Activated CD4-positive, alpha-beta T cell treated with anti-CD3 and anti-CD28 coated beads, Interleukin-2, amount 10 ng/mL, durations not matched to agents 24 days and 14 days (primary cell): ENCODE measurements around the gene OR10K2. TPM values are rescaled to one million over a fixed set of nuclear protein-coding genes. Genes with fewer than 3 reads are reported as not detected.
A peak's percentile ranks its signal among the peaks of the same experiment; 100 is the strongest.
"Not testable (repeated sequence)": the region's sequence is repeated elsewhere in the genome, so short reads cannot be mapped to it uniquely, and the experiment has no call there.

Experiments used
- DNase-seq: peaks from one replicate; pipeline ENCODE4 v3.0.0; 2022
- H3K27ac Mint-ChIP-seq: one replicate; pipeline ENCODE4 v1.8.0; 2022; ENCODE audit warnings: mild to moderate bottlenecking, mixed read lengths
- H3K27me3 Mint-ChIP-seq: one replicate; pipeline ENCODE4 v1.8.0; 2022; ENCODE audit warnings: mixed read lengths
- H3K36me3 Mint-ChIP-seq: one replicate; pipeline ENCODE4 v1.8.0; 2022; ENCODE audit warnings: low read depth, mild to moderate bottlenecking, mixed read lengths
- H3K4me1 Mint-ChIP-seq: one replicate; pipeline ENCODE4 v1.8.0; 2021; ENCODE audit warnings: mixed read lengths
- H3K4me3 Mint-ChIP-seq: one replicate; pipeline ENCODE4 v1.8.0; 2022; ENCODE audit warnings: mild to moderate bottlenecking, moderate library complexity, mixed read lengths
- H3K9me3 Mint-ChIP-seq: one replicate; pipeline ENCODE4 v1.8.0; 2021; ENCODE audit warnings: mixed read lengths
- intact Hi-C: fragments of 100-400 bp; cut with micrococcal nuclease; formaldehyde crosslinking; loops from one replicate; pipeline ENCODE4 v1.15.1; 2023
- total RNA-seq: library from RNA; stranded (reverse); gene quantifications from 2 replicates; pipeline ENCODE4 v1.2.3, GENCODE V29; 2022

OR10K2 gene
- total RNA-seq, 1 donor from 2014 or later: not detected

- Mint-ChIP-seq H3K27me3 (peaks cover 26% of the 10 kb centered on the region), H3K4me1 (peaks cover 3% of the 10 kb centered on the region), H3K9me3 (no peaks in the 10 kb centered on the region), H3K27ac (no peak within 1 kb of the TSS), H3K36me3 (no peaks in the 10 kb centered on the region), H3K4me3 (no peak within 1 kb of the TSS)
- no peak for DNase-seq
- intact Hi-C loops: no loop called here
Measured at GRCh38 chr1:158398818-158399514, 27.1 kb downstream of the OR10K2 start, which contains the start of gene OR10T2. TSS of gene OR10T2 (minus strand) at chr1:158399466. CDS start at chr1:158399466, 0 bp downstream.

DNA sequence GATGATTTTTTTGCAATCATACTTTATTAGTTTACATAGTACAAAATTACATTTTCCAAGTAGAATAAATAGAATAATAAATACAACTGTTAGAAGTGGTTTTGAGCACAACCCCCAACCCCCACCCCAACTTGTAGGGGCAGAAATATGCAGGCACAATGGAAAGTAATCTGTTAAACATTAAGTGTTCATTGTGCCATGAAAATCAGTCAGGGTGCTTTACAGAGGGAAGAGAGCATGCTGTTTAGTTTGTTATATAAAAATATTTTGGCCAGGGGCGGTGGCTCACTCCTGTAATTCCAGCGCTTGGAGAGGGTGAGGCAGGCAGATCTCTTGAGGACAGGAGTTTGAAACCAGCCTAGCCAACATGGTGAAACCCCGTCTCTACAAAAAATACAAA lies 29.4 kb downstream of the OR10K2 start:
- DNase-seq: no peak
- Mint-ChIP-seq H3K27me3 (peaks cover 23% of the 10 kb centered on the region), H3K4me3 (no peak overlapping the region), H3K9me3 (no peaks in the 10 kb centered on the region), H3K36me3 (no peaks in the 10 kb centered on the region), H3K27ac (no peak overlapping the region), H3K4me1 (peaks cover 3% of the 10 kb centered on the region)
- intact Hi-C loops: no loop called here

- H3K4me3 Mint-ChIP-seq: no peak overlapping the region
- no peaks in the 10 kb centered on the region for H3K9me3 Mint-ChIP-seq
- no peak for DNase-seq
- H3K27ac Mint-ChIP-seq: no peak overlapping the region
- intact Hi-C loops: no loop called here
- H3K27me3 Mint-ChIP-seq: peaks cover 6% of the 10 kb centered on the region
- no peaks in the 10 kb centered on the region for H3K36me3 Mint-ChIP-seq
- no peaks in the 10 kb centered on the region for H3K4me1 Mint-ChIP-seq
Measured at GRCh38 chr1:158393476-158393875, 32.6 kb downstream of the OR10K2 start.

GRCh38 chr1:158391099-158391498 lies 34.9 kb downstream of the OR10K2 start:
- intact Hi-C loops: no loop called here
- H3K36me3 Mint-ChIP-seq: no peaks in the 10 kb centered on the region

DNA sequence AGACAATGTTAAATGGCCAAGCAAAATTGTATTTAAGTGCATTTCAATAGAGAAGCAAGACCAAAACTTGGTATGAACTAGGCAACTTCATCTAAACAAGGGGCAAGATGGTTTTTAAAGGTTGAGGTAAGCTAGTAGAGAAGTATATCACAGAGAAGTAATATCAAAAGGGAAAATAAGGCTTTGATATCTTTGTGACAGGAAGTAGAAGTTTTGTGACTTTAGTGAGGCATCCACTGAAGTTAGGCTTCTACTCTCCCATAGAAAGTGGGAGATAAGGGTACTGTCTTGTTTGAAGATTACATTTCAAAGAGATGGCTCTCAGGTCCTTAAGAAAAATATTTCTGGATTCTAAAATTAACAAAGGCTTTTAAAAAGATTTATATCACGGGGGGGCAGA lies 35.7 kb downstream of the OR10K2 start:
- Mint-ChIP-seq H3K36me3 (no peaks in the 10 kb centered on the region), H3K4me1 (no peaks in the 10 kb centered on the region), H3K4me3 (no peak overlapping the region), H3K9me3 (no peaks in the 10 kb centered on the region), H3K27ac (no peak overlapping the region), H3K27me3 (peaks cover under 1% of the 10 kb centered on the region)
- intact Hi-C loops: no loop called here
- DNase-seq: no peak

More at GRCh38 chr1:158391099-158391498, 34.9 kb downstream of the OR10K2 start:
- H3K27ac Mint-ChIP-seq: no peak overlapping the region
- no peak overlapping the region for H3K4me3 Mint-ChIP-seq
- H3K9me3 Mint-ChIP-seq: no peaks in the 10 kb centered on the region
- peaks cover 5% of the 10 kb centered on the region for H3K27me3 Mint-ChIP-seq
- no peak for DNase-seq
- H3K4me1 Mint-ChIP-seq: no peaks in the 10 kb centered on the region

- no peak overlapping the region for H3K4me3 Mint-ChIP-seq
- no peak for DNase-seq
- H3K27ac Mint-ChIP-seq: no peak overlapping the region
- H3K9me3 Mint-ChIP-seq: no peaks in the 10 kb centered on the region
- intact Hi-C loops: loop anchor here (10.0 kb wide), 1 partner anchor 630 kb away; the partner anchor contains the start of gene IFI16
- peaks cover 9% of the 10 kb centered on the region for H3K4me1 Mint-ChIP-seq
- H3K27me3 Mint-ChIP-seq: peaks cover 3% of the 10 kb centered on the region
- H3K36me3 Mint-ChIP-seq: no peaks in the 10 kb centered on the region
Measured at GRCh38 chr1:158374860-158375259, 51.2 kb downstream of the OR10K2 start.

- H3K9me3 Mint-ChIP-seq, DNase-seq, H3K4me3 Mint-ChIP-seq, H3K27me3 Mint-ChIP-seq, H3K36me3 Mint-ChIP-seq, H3K27ac Mint-ChIP-seq, H3K4me1 Mint-ChIP-seq: not testable (repeated sequence)
- intact Hi-C loops: loop anchor here (10.0 kb wide), 1 partner anchor 631 kb away; the partner anchor contains the start of gene IFI16
Measured at GRCh38 chr1:158374101-158374500, 51.9 kb downstream of the OR10K2 start.

- no peak overlapping the region for H3K27ac Mint-ChIP-seq
- peaks cover 2% of the 10 kb centered on the region for H3K9me3 Mint-ChIP-seq
- H3K36me3 Mint-ChIP-seq: no peaks in the 10 kb centered on the region
- peak; percentile 56 for DNase-seq
- no peak overlapping the region for H3K4me3 Mint-ChIP-seq
- H3K4me1 Mint-ChIP-seq: peaks cover 9% of the 10 kb centered on the region
- H3K27me3 Mint-ChIP-seq: no peaks in the 10 kb centered on the region
- intact Hi-C loops: loop anchor here (10.0 kb wide), 1 partner anchor 633 kb away; the partner anchor contains the start of gene IFI16
Measured at GRCh38 chr1:158371188-158371953, 54.7 kb downstream of the OR10K2 start.

Other genes starting within 250 kb of the OR10K2 start
- gene CD1D, start 245.3 kb downstream of the OR10K2 start, total RNA-seq: not detected in 2 replicates
- gene CD1A, start 171.8 kb downstream of the OR10K2 start, total RNA-seq: 0.12 and 0.21 TPM in 2 replicates
- 0.45 and 0.65 TPM in 2 replicates for gene CD1C, start 136.3 kb downstream of the OR10K2 start, total RNA-seq
- not detected in 2 replicates for gene CD1B, start 94.7 kb downstream of the OR10K2 start, total RNA-seq
- gene CD1E, start 72.3 kb downstream of the OR10K2 start, total RNA-seq: not detected in 2 replicates
- not detected in 2 replicates for gene OR10T2, start 26.8 kb downstream of the OR10K2 start, total RNA-seq
- gene OR10K1, start 35.6 kb upstream of the OR10K2 start, total RNA-seq: not detected in 2 replicates
- not detected in 2 replicates for gene OR10R2, start 46.0 kb upstream of the OR10K2 start, total RNA-seq
- not detected in 2 replicates for gene OR6Y1, start 128.2 kb upstream of the OR10K2 start, total RNA-seq
- not detected in 2 replicates for gene OR6P1, start 144.3 kb upstream of the OR10K2 start, total RNA-seq
- not detected in 2 replicates for gene OR10X1, start 153.7 kb upstream of the OR10K2 start, total RNA-seq
- gene OR10Z1, start 179.0 kb upstream of the OR10K2 start, total RNA-seq: not detected in 2 replicates